OCI-LY1 (cell line): ENCODE measurements around the gene PLGRKT.

Experiments
- H2AFZ ChIP-seq: fragments of 200-600 bp; sonication (generic), shearing (Covaris generic); 2 replicates; pipeline ENCODE4 v1.6.0; 2014; ENCODE audit warnings: antibody characterized with exemption, mild to moderate bottlenecking, low read length
- H3F3A ChIP-seq: fragments of 200-600 bp; sonication (generic), shearing (Covaris generic); 2 replicates; pipeline ENCODE4 v1.6.0; 2014; ENCODE audit warnings: mild to moderate bottlenecking, antibody characterized with exemption, low read length, moderate library complexity; ENCODE audit not compliant: insufficient read depth
- H3K27ac ChIP-seq: fragments of 200-600 bp; sonication (generic); 2 replicates; pipeline ENCODE4 v1.5.1; 2014; ENCODE audit warnings: low read length, mixed run types, mild to moderate bottlenecking, low read depth; ENCODE audit not compliant: poor library complexity, severe bottlenecking
- H3K27me3 ChIP-seq: fragments of 200-600 bp; sonication (generic); 2 replicates; pipeline ENCODE4 v1.6.0; 2014; ENCODE audit warnings: antibody characterized with exemption, mild to moderate bottlenecking, low read length, moderate library complexity; ENCODE audit not compliant: insufficient read depth
- H3K36me3 ChIP-seq: fragments of 200-600 bp; sonication (generic); 2 replicates; pipeline ENCODE4 v1.6.1; 2014; ENCODE audit warnings: mild to moderate bottlenecking, antibody characterized with exemption, low read length, moderate library complexity, mixed read lengths; ENCODE audit not compliant: insufficient read depth
- H3K4me1 ChIP-seq: fragments of 200-600 bp; sonication (generic); 2 replicates; pipeline ENCODE4 v1.5.1; 2014; ENCODE audit warnings: mild to moderate bottlenecking, low read length, moderate library complexity; ENCODE audit not compliant: insufficient read depth, severe bottlenecking
- H3K4me2 ChIP-seq: fragments of 200-600 bp; sonication (generic), shearing (Covaris generic); 2 replicates; pipeline ENCODE4 v1.6.1; 2014; ENCODE audit warnings: low read length
- H3K4me3 ChIP-seq: fragments of 200-600 bp; sonication (generic); 2 replicates; pipeline ENCODE4 v1.5.1; 2014; ENCODE audit warnings: low read length, low read depth, mild to moderate bottlenecking, mixed read lengths; ENCODE audit not compliant: poor library complexity, severe bottlenecking
- H3K79me2 ChIP-seq: fragments of 200-600 bp; shearing (Covaris generic); 2 replicates; pipeline ENCODE4 v1.6.1; 2016; ENCODE audit warnings: mixed run types, low read length, mixed read lengths; ENCODE audit not compliant: insufficient read depth
- H3K9ac ChIP-seq: fragments of 200-600 bp; sonication (generic), shearing (Covaris generic); 2 replicates; pipeline ENCODE4 v1.6.1; 2014; ENCODE audit warnings: mild to moderate bottlenecking, low read length, mixed read lengths
- H3K9me2 ChIP-seq: fragments of 200-600 bp; sonication (generic), shearing (Covaris generic); 2 replicates; pipeline ENCODE4 v1.6.1; 2014; ENCODE audit warnings: low read depth, mild to moderate bottlenecking, low read length, mixed read lengths
- H3K9me3 ChIP-seq: fragments of 200-600 bp; shearing (Covaris generic); 2 replicates; pipeline ENCODE4 v1.6.1; 2014; ENCODE audit warnings: low read length, mixed read lengths
- H4K20me1 ChIP-seq: fragments of 200-600 bp; sonication (generic), shearing (Covaris generic); 2 replicates; pipeline ENCODE4 v1.6.0; 2016; ENCODE audit warnings: mild to moderate bottlenecking, low read length; ENCODE audit not compliant: insufficient read depth
- EZH2 ChIP-seq: fragments of 200-600 bp; sonication (generic), shearing (Covaris generic); IDR thresholded peaks from 2 replicates; pipeline ENCODE4 v1.8.0; 2017; ENCODE audit warnings: borderline replicate concordance, mixed run types, mild to moderate bottlenecking, antibody characterized with exemption, low read length, moderate library complexity, mixed read lengths
- TF ChIP-seq, protein P1 (sequence below): fragments of 200-600 bp; sonication (generic), shearing (Covaris generic); IDR thresholded peaks from 2 replicates; pipeline ENCODE4 v1.5.1; 2017; ENCODE audit warnings: mild to moderate bottlenecking, antibody characterized with exemption, low read length, moderate library complexity, mixed read lengths

The PLGRKT gene

DNA sequence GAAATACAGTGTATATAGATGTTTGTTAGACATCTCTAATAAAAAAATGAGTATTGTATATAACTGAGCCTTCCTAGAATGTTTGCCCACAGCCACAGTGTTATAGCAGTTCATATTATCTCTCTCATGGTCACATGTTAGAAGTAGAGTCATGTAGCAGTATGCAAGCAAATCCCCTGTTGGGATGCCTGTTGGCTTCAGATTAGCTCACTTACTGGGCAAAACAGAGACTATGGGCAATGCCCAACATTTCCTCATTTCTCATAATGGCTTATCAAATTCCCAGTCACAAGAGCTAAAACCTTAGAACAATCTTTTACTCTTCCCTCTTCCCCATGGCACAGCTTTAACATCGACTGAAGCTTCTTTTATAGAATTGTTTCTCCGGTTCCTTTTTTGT is 45.6 kb upstream of the PLGRKT start:
- Histone ChIP-seq H3K9ac (no peak overlapping the region), H3K79me2 (no peaks in the 10 kb centered on the region), H3K9me2 (no peaks in the 10 kb centered on the region), H3K36me3 (no peaks in the 10 kb centered on the region), H4K20me1 (no peaks in the 10 kb centered on the region), H3K9me3 (no peaks in the 10 kb centered on the region), H3K4me2 (no peak overlapping the region), H2AFZ (no peak overlapping the region), H3F3A (no peaks in the 10 kb centered on the region), H3K4me3 (no peak overlapping the region), H3K27me3 (no peaks in the 10 kb centered on the region), H3K4me1 (no peaks in the 10 kb centered on the region), H3K27ac (no peak overlapping the region)
- no peak for TF ChIP-seq EZH2
- TF ChIP-seq, protein P1, sequence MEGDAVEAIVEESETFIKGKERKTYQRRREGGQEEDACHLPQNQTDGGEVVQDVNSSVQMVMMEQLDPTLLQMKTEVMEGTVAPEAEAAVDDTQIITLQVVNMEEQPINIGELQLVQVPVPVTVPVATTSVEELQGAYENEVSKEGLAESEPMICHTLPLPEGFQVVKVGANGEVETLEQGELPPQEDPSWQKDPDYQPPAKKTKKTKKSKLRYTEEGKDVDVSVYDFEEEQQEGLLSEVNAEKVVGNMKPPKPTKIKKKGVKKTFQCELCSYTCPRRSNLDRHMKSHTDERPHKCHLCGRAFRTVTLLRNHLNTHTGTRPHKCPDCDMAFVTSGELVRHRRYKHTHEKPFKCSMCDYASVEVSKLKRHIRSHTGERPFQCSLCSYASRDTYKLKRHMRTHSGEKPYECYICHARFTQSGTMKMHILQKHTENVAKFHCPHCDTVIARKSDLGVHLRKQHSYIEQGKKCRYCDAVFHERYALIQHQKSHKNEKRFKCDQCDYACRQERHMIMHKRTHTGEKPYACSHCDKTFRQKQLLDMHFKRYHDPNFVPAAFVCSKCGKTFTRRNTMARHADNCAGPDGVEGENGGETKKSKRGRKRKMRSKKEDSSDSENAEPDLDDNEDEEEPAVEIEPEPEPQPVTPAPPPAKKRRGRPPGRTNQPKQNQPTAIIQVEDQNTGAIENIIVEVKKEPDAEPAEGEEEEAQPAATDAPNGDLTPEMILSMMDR: no peak

- Histone ChIP-seq H3K4me1 (no peaks in the 10 kb centered on the region), H3K9me2 (no peaks in the 10 kb centered on the region), H3K9ac (no peak overlapping the region), H4K20me1 (no peaks in the 10 kb centered on the region), H3K4me2 (no peak overlapping the region), H3K36me3 (no peaks in the 10 kb centered on the region), H3K27me3 (no peaks in the 10 kb centered on the region), H3F3A (no peaks in the 10 kb centered on the region), H3K4me3 (no peak overlapping the region), H3K79me2 (no peaks in the 10 kb centered on the region), H3K27ac (no peak overlapping the region), H3K9me3 (no peaks in the 10 kb centered on the region), H2AFZ (no peak overlapping the region)
- TF ChIP-seq, protein P1: no peak
- TF ChIP-seq EZH2: no peak
Measured at GRCh38 chr9:5482194-5482593, 44.5 kb upstream of the PLGRKT start.

DNA sequence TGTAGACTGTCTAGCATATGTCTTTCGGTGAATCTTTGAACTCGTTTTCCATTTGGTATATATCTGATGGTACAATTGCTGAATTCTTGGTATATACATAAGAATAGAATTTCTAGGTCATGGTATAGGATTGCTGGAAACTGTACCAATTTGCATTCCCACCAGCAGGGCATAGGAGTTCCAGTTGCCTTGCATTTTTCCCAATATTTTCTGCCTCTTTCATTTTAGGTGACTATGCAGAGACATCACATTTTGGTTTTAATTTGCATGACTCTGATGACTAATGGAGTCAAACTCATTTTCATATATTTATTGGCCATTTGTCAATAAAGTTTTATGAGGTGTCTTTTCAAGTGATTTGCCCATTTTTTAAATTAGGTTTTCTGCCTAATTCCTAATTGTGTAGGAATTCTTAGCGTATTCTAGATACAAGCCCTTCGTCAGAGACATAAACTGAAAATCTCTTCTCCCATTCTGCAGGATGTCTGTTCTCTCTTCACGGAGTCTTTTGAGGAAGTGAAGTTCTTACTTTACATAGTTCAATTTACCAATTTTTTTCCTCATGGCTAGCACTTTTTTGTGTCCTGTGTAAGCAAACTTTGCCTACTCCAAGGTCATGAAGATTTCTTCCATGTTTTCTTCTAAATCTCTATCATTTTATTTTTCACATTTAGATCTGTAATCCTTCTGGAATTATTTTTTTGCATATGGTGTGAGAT is 43.8 kb upstream of the PLGRKT start:
- no peaks in the 10 kb centered on the region; the same call in 1 of the 2 replicates for H3K36me3 ChIP-seq
- no peaks in the 10 kb centered on the region for H3K9me3 ChIP-seq
- H3K79me2 ChIP-seq: no peaks in the 10 kb centered on the region
- H2AFZ ChIP-seq: no peak overlapping the region
- H3K9me2 ChIP-seq: no peaks in the 10 kb centered on the region
- no peaks in the 10 kb centered on the region for H4K20me1 ChIP-seq
- H3K27me3 ChIP-seq: no peaks in the 10 kb centered on the region
- no peaks in the 10 kb centered on the region for H3K4me1 ChIP-seq
- H3K9ac ChIP-seq: no peak overlapping the region
- H3K27ac ChIP-seq: no peak overlapping the region
- H3K4me3 ChIP-seq: no peak overlapping the region
- H3K4me2 ChIP-seq: no peak overlapping the region
- H3F3A ChIP-seq: no peaks in the 10 kb centered on the region
- TF ChIP-seq EZH2: no peak
- TF ChIP-seq, protein P1: no peak
